CD4-positive, alpha-beta T cell treated with Interleukin-21 for 1 hour (primary cell): ENCODE data around the gene GPC5.
"Not testable (repeated sequence)": the region's sequence is repeated elsewhere in the genome, so short reads cannot be mapped to it uniquely, and the experiment has no call there.

Experiments used
- DNase-seq: peaks from one replicate; pipeline ENCODE4 v3.0.0-alpha.2; 2020

GPC5 gene

GRCh38 chr13:91898986-91899385 is 500.6 kb downstream of the GPC5 start:
- not testable (repeated sequence) for DNase-seq

- DNase-seq = no peak
Measured at GRCh38 chr13:91902291-91902690, 503.9 kb downstream of the GPC5 start.

GRCh38 chr13:91904005-91904404 is 505.6 kb downstream of the GPC5 start:
- DNase-seq = no peak

GRCh38 chr13:91904597-91904996 is 506.2 kb downstream of the GPC5 start:
- no peak for DNase-seq

- DNase-seq = no peak
Measured at GRCh38 chr13:91907398-91907797, 509.0 kb downstream of the GPC5 start.

GRCh38 chr13:91909617-91910016 is 511.2 kb downstream of the GPC5 start:
- no peak for DNase-seq

GRCh38 chr13:91922969-91923592 is 524.7 kb downstream of the GPC5 start:
- no peak for DNase-seq

- DNase-seq = no peak
Measured at GRCh38 chr13:91930687-91931086, 532.3 kb downstream of the GPC5 start.

GRCh38 chr13:91934354-91934753 is 535.9 kb downstream of the GPC5 start:
- DNase-seq = no peak

- no peak for DNase-seq
Measured at GRCh38 chr13:91946498-91947070, 548.2 kb downstream of the GPC5 start.

- no peak for DNase-seq
Measured at GRCh38 chr13:91948736-91949135, 550.3 kb downstream of the GPC5 start.

GRCh38 chr13:91950803-91951202 is 552.4 kb downstream of the GPC5 start:
- DNase-seq = no peak

GRCh38 chr13:91955546-91956355 is 557.3 kb downstream of the GPC5 start:
- DNase-seq = no peak

- DNase-seq = no peak
Measured at GRCh38 chr13:91960947-91961346, 562.5 kb downstream of the GPC5 start.

GRCh38 chr13:91962946-91963345 is 564.5 kb downstream of the GPC5 start:
- no peak for DNase-seq

GRCh38 chr13:91965511-91965910 is 567.1 kb downstream of the GPC5 start:
- no peak for DNase-seq

GRCh38 chr13:91978571-91978970 is 580.1 kb downstream of the GPC5 start:
- no peak for DNase-seq

- DNase-seq = no peak
Measured at GRCh38 chr13:91986761-91987483, 588.5 kb downstream of the GPC5 start.

- no peak for DNase-seq
Measured at GRCh38 chr13:91988331-91988730, 589.9 kb downstream of the GPC5 start.

GRCh38 chr13:92012787-92013186 is 614.4 kb downstream of the GPC5 start:
- DNase-seq = no peak

GRCh38 chr13:92017737-92018136 is 619.3 kb downstream of the GPC5 start:
- no peak for DNase-seq

- no peak for DNase-seq
Measured at GRCh38 chr13:92028695-92029094, 630.3 kb downstream of the GPC5 start.

- DNase-seq = no peak
Measured at GRCh38 chr13:92029641-92030040, 631.2 kb downstream of the GPC5 start.

GRCh38 chr13:92038905-92039304 is 640.5 kb downstream of the GPC5 start:
- DNase-seq = no peak
